Ovary (tissue), 9 donors: ENCODE data around the gene KCTD20. TPM values are rescaled to one million over a fixed set of nuclear protein-coding genes. Genes with fewer than 3 reads are reported as not detected.

Experiments used
- DNase-seq, 5 donors: peaks; one replicate each; pipeline ENCODE4 v3.0.0-alpha.2; 2019 to 2020
- H3K27ac ChIP-seq, 2 donors: fragments of 200-600 bp; one replicate each; pipeline versions ENCODE4 v1.5.1 to v1.8.0; 2019 to 2022
- H3K27me3 ChIP-seq: fragments of 200-600 bp; one replicate; pipeline ENCODE4 v1.8.0; 2022
- H3K36me3 ChIP-seq: fragments of 200-600 bp; sonication (generic); one replicate; pipeline ENCODE4 v1.5.1; 2019
- H3K4me1 ChIP-seq: one replicate; pipeline ENCODE4 v1.8.1; 2013; ENCODE audit warnings: mild to moderate bottlenecking, moderate library complexity; ENCODE audit not compliant: insufficient read depth
- H3K4me3 ChIP-seq: fragments of 200-600 bp; sonication (generic); one replicate; pipeline ENCODE4 v1.5.1; 2017
- H3K9me3 ChIP-seq, 2 donors: fragments of 200-600 bp in 1 of 2; sonication (generic) in 1 of 2; one replicate each; pipeline versions ENCODE4 v1.5.1 to v1.8.1; 2013 to 2019; ENCODE audit warnings: mild to moderate bottlenecking in 1 of 2, moderate library complexity in 1 of 2
- EP300 ChIP-seq: sonication (generic); formaldehyde crosslinking; IDR thresholded peaks from one replicate; pipeline ENCODE4 v1.6.1; 2017; ENCODE audit warnings: antibody characterized with exemption
- POLR2A ChIP-seq: fragments of 450-650 bp; IDR thresholded peaks from one replicate; pipeline ENCODE4 v1.6.1; 2017; ENCODE audit warnings: antibody characterized with exemption, mild to moderate bottlenecking, moderate library complexity
- WGBS, 3 donors: extraction: QIAGEN DNeasy Blood & Tissue Kit in 1 of 3; methylation state at CpG; one replicate each; pipeline versions ENCODE4 v1.1.5 to v1.1.7; 2013 to 2017; 5-methylcytosine and 5-hydroxymethylcytosine counted together
- intact Hi-C, 4 donors: fragments of 100-400 bp; cut with DNase I; formaldehyde crosslinking; loops; one replicate each; pipeline versions ENCODE4 v1.11.0 to v1.15.1; 2022 to 2023
- polyA plus RNA-seq, 2 donors: library from polyadenylated mRNA; stranded (reverse); fragments of 200-250 nt in 1 of 2; fragments of 350-450 nt in 1 of 2; fragmentation: Illumina TruSeq in 1 of 2; extraction: RNeasy Lipid Tissue Mini Kit (QIAGEN cat#74804) in 1 of 2; gene quantifications; one replicate each; pipeline ENCODE4 v1.2.3, GENCODE V29; 2013 to 2014
- total RNA-seq, 7 donors: library from RNA; depleted of rRNA in 2 of 7; stranded (reverse); fragments of >200 nt in 2 of 7; fragmentation: NEBNext Ultra II Directional in 3 of 7; extraction: Animal tissue kit (Norgen Biotek cat#: 25700) in 3 of 7; gene quantifications; one replicate each; pipeline versions ENCODE4 v1.1.0 to v1.2.4, GENCODE V29; 2016 to 2023
- TF ChIP-seq, protein P1 (sequence below), 3 donors: fragments of 450-650 bp in 2 of 3; fragments of 200-600 bp in 1 of 3; IDR thresholded peaks; one replicate each; pipeline versions ENCODE4 v1.5.1 to v1.8.0; 2016 to 2022; ENCODE audit warnings: antibody characterized with exemption in 3 of 3, mild to moderate bottlenecking in 1 of 3
- donor health status: DM: no; HTN: no; CAD: no; lungs with moderate emphysema.
- donor health status: DM: no; HTN: no; CAD: no.
- donor health status: Bipolar disorder and iron deficiency.
- donor health status: DM: yes; HTN: yes; CAD: no.
- donor health status: DM: no; HTN: no; CAD: no.
- donor health status: DM: yes; HTN: yes; CAD: no.

KCTD20 gene
- total and polyA plus RNA-seq, 9 donors = 21.7 to 73.7 (median 46.2) TPM

DNA sequence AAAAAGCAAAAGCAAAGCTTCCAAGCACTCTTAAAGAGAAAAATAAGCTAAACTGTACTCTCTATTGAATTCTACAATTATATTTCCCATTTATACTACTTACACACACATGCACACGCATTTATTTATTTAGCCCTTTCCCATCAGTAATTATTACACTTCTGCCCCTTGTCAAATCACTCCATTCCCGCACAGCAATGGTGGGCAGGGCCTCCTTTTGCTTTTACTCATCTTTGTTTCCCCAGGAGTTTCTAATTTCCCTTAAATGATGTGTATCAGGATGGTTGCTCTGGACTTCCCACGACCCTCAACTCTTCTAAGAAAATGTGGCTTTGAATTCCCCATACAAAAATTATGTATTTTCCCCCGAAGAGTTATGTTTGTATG is 20.1 kb upstream of the KCTD20 start:
- 3 to 8% (median 7%) methylated on average over 4 of the region's 4 CpGs for WGBS, 3 donors
- TF ChIP-seq, protein P1, sequence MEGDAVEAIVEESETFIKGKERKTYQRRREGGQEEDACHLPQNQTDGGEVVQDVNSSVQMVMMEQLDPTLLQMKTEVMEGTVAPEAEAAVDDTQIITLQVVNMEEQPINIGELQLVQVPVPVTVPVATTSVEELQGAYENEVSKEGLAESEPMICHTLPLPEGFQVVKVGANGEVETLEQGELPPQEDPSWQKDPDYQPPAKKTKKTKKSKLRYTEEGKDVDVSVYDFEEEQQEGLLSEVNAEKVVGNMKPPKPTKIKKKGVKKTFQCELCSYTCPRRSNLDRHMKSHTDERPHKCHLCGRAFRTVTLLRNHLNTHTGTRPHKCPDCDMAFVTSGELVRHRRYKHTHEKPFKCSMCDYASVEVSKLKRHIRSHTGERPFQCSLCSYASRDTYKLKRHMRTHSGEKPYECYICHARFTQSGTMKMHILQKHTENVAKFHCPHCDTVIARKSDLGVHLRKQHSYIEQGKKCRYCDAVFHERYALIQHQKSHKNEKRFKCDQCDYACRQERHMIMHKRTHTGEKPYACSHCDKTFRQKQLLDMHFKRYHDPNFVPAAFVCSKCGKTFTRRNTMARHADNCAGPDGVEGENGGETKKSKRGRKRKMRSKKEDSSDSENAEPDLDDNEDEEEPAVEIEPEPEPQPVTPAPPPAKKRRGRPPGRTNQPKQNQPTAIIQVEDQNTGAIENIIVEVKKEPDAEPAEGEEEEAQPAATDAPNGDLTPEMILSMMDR (IDR thresholded peaks at IDR 0.05) = no peak
- TF ChIP-seq POLR2A (no peak), EP300 (no peak)
- H3K9me3 ChIP-seq = no peaks in the 10 kb centered on the region
- DNase-seq = no peak
- H3K27me3 ChIP-seq = no peaks in the 10 kb centered on the region
- intact Hi-C loops = loop anchor here in 3 of 4 donors (5.0 to 10.0 kb wide), 3 partner anchors 175 to 332 kb away; no protein-coding TSS in a partner anchor
- H3K27ac ChIP-seq = peak overlapping the region; percentile 75 to 83
- no peaks in the 10 kb centered on the region for H3K4me1 ChIP-seq
- peak overlapping the region; percentile 26 for H3K4me3 ChIP-seq
- no peaks in the 10 kb centered on the region for H3K36me3 ChIP-seq

DNA sequence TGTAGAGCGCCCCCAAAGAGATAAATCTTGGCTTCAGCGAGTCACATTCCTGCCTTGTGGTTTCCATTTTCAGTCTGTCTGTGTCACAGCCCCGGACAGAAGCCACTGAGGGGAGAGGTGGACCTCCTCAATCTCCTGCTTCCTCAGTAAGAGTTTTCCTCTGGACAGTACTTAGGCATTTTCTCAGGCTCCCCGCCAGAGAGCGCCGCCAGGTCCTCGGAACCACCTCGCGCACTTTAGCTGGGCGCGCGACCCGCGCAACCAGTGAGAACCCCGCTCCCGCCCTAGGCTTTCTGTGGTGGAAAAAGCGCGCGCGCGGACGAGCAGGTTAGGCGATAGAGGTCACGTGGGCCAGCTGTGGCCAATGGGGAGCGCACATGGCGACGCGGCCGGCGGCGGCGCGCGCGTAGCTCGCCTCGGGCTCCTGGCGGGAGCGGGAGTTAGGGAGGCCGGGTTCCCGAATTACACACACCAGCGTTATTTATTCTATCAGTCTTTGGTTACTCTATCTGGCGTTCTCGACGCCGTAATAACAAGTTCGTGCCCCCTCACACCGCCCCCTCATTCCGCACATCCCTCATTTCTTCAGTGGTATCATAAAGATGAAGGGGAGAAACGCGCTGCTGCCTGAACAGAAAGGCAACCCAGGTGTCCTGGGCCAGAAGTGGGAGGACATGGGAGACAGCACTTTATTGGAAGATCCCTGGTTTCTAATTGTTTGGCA is 19.5 kb upstream of the KCTD20 start:
- H3K4me3 ChIP-seq = peak overlapping the region; percentile 26
- no peaks in the 10 kb centered on the region for H3K36me3 ChIP-seq
- intact Hi-C loops = loop anchor here in 3 of 4 donors (5.0 to 10.0 kb wide), 3 partner anchors 174 to 332 kb away; no protein-coding TSS in a partner anchor
- no peaks in the 10 kb centered on the region for H3K4me1 ChIP-seq
- no peaks in the 10 kb centered on the region for H3K9me3 ChIP-seq
- TF ChIP-seq EP300 = no peak
- TF ChIP-seq, protein P1 (IDR thresholded peaks at IDR 0.05) = peak; percentile 58 to 83 (median 83)
- peak; percentile 54 for TF ChIP-seq POLR2A
- peak; percentile 96 to 99 (median 97) for DNase-seq
- H3K27ac ChIP-seq = peak overlapping the region; percentile 75 to 83
- no peaks in the 10 kb centered on the region for H3K27me3 ChIP-seq
- 0% methylated on average over 51 of the region's 51 CpGs for WGBS, 3 donors

DNA sequence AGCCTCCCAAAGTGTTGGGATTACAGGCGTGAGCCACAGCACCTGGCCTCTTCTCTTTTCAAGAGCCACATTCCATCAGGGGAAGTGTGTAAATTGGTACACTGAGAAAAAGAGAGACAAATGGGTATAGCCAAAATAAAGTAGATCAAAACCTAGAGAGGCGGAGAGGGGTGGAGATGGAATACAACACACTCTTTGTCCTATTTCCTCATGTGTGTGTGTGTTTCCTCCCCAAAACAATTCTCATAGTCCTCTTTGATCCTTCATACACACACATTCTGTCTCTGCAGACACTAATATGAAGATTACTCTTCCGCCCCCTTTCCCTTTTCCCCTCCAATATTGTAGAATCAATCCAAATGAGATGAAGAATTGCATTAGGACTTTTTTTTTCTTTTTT is 16.2 kb upstream of the KCTD20 start:
- Histone ChIP-seq H3K27me3 (no peaks in the 10 kb centered on the region), H3K27ac (no peak overlapping the region), H3K9me3 (no peaks in the 10 kb centered on the region), H3K36me3 (no peaks in the 10 kb centered on the region), H3K4me3 (no peak overlapping the region), H3K4me1 (no peaks in the 10 kb centered on the region)
- no peak for DNase-seq
- WGBS, 3 donors = 89 to 90% (median 90%) methylated on average over 3 of the region's 3 CpGs
- intact Hi-C loops = loop anchor here in 2 of 4 donors (10.0 kb wide), 2 partner anchors 258 to 328 kb away; no protein-coding TSS in a partner anchor
- TF ChIP-seq EP300 = no peak

- TF ChIP-seq POLR2A (no peak), EP300 (no peak)
- TF ChIP-seq, protein P1 (IDR thresholded peaks at IDR 0.05) = no peak
- 53 to 73% (median 56%) methylated on average over 4 of the region's 4 CpGs for WGBS, 3 donors
- Histone ChIP-seq H3K9me3 (no peaks in the 10 kb centered on the region), H3K4me3 (no peak overlapping the region), H3K27me3 (no peaks in the 10 kb centered on the region), H3K4me1 (no peaks in the 10 kb centered on the region), H3K27ac (no peak overlapping the region), H3K36me3 (no peaks in the 10 kb centered on the region)
- intact Hi-C loops = loop anchor here in 2 of 4 donors (10.0 kb wide), 2 partner anchors 256 to 326 kb away; no protein-coding TSS in a partner anchor
- no peak for DNase-seq
Measured at GRCh38 chr6:36428911-36429310, 13.9 kb upstream of the KCTD20 start.

DNA sequence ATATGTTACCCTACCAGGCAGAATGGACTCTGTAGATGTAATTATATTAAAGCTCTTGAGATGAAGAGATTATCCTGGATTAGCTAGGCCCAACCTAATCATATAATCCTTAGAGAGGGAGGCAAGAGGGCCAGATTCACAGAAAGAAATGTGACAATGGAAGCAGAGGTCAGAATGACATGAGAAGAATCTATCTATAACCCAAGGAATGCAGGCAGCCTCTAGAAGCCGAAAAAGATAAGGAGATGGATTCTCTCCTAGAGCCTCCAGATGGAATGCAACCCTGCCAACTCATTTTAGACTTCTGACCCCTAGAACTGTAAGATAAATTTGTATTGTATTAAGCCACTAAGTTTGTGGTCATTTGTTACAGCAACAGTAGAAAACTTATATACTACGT is 12.4 kb upstream of the KCTD20 start:
- intact Hi-C loops = no loop called here
- 24 to 50% (median 40%) methylated on average over 2 of the region's 2 CpGs for WGBS, 3 donors
- Histone ChIP-seq H3K4me3 (no peak overlapping the region), H3K27ac (no peak overlapping the region), H3K4me1 (no peaks in the 10 kb centered on the region), H3K27me3 (no peaks in the 10 kb centered on the region), H3K9me3 (no peaks in the 10 kb centered on the region), H3K36me3 (no peaks in the 10 kb centered on the region)
- DNase-seq = no peak
- TF ChIP-seq POLR2A (no peak), EP300 (no peak)
- TF ChIP-seq, protein P1 (IDR thresholded peaks at IDR 0.05) = no peak
